AG04449 (cell line): ENCODE data around the gene USH2A.

Source experiments
- CTCF ChIA-PET: fragments of 350-600 bp; formaldehyde crosslinking; extraction: SDS; loops from one replicate; lab custom pipeline; 2021; ENCODE audit warnings: antibody characterized with exemption; lab: Yijun Ruan, JAX
- POLR2A ChIA-PET: fragments of 400-600, 350-600 bp; formaldehyde crosslinking; extraction: SDS; loops from one replicate; lab custom pipeline; 2020; ENCODE audit warnings: antibody characterized with exemption, inconsistent platforms; lab: Yijun Ruan, JAX
- DNase-seq: peaks from one replicate; pipeline ENCODE4 v3.0.0-alpha.2; 2010; ENCODE audit warnings: low read depth, low spot score
- H3K4me3 ChIP-seq: 2 replicates; pipeline ENCODE4 v1.5.1; 2011; ENCODE audit warnings: low read depth, mild to moderate bottlenecking, control low read depth, low read length
- CTCF ChIP-seq: IDR thresholded peaks from one replicate; pipeline ENCODE4 v1.5.1; 2011; ENCODE audit warnings: mild to moderate bottlenecking, moderate library complexity, low read length, control low read depth, inconsistent platforms; ENCODE audit not compliant: insufficient read depth; ENCODE audit errors: missing control alignments

USH2A gene

DNA sequence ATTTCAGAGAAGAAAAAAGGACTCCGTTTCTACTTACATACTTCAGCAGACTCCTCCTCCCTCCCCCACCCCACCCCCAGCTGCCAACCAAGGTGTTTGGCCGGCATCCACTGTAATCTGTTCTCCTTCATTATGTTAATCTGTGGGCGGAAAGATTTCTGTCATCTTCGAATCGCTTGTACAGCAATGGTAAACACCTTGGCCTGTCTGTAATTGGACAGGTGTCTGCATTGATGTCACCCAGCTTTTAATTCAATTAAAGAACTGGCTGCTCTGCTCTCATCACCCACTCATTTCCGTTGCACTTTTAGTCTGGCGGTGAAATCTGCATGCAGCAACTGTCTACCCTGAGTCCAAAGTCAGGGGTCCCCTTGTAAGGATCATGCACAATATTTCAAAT lies 368.6 kb downstream of the USH2A start:
- CTCF ChIA-PET = no interaction called here
- DNase-seq = no peak
- no peak for TF ChIP-seq CTCF
- no peak overlapping the region for H3K4me3 ChIP-seq
- POLR2A ChIA-PET = no interaction called here

GRCh38 chr1:216051071-216051470 lies 372.2 kb downstream of the USH2A start:
- ChIA-PET POLR2A (no interaction called here), CTCF (interaction anchor here (1.1 kb wide), 1 partner anchor 59 kb away, joined by 3 read pairs; no protein-coding TSS in a partner anchor)
- no peak for DNase-seq
- no peak for TF ChIP-seq CTCF
- H3K4me3 ChIP-seq = no peak overlapping the region

- ChIA-PET POLR2A (no interaction called here), CTCF (no interaction called here)
- DNase-seq = no peak
- H3K4me3 ChIP-seq = no peak overlapping the region
- no peak for TF ChIP-seq CTCF
These were observed 373.4 kb downstream of the USH2A start for GRCh38 chr1:216049741-216050430.

DNA sequence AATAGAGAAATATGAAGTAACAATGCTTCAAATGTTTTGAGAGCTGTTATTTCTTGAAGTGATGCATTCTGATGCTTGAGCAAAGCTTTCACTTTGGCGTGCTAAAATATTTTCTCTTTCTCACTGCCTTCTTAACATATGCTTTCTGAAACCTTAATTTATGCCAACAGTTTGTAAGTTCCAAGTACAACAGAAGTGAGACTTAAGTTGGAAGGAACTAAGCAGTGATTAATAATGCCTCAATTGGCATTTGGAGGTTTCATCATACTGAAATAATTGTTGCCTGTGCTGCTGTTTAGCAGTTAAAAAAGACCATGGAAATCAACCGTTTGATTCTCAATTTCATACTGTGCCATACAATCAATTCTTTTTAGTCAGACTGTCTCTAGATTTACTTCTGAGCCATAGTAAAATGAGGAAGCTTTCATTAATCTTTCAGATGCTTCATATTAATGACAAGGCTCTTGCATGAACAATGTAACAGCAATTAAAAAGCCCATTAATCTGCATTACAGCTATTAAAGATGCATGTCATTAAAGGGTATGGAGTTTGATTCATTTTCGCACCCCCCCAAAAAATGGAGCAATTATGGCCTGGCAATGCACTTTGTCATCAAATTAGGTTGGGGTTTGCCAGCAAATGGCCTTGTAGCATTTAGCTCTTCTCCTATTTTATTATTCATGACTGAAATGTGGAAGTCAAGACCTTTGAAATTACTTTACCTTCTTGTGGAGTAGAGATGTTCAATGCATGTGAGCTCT lies 375.3 kb downstream of the USH2A start:
- H3K4me3 ChIP-seq = no peak overlapping the region
- no peak for TF ChIP-seq CTCF
- ChIA-PET POLR2A (no interaction called here), CTCF (no interaction called here)
- no peak for DNase-seq

DNA sequence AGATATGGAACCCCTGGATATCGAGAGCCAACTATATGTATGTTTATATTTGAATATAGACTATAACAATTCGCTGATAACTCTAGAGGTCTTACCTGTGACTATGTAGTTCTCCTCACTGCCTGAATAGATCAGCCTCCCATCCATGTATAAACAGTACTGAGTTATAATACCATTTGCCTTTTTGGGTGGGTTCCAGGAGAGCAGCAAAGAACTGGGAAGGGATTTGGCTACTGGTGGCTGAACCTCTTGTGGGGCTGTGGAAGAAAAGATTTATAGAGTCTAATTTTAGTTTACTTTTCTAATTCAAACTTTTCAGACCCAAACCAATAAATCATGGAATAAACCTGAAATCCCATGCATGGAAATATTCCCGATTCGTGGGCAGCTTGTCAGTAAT lies 376.9 kb downstream of the USH2A start:
- no peak for DNase-seq
- ChIA-PET POLR2A (no interaction called here), CTCF (no interaction called here)
- TF ChIP-seq CTCF = no peak
- H3K4me3 ChIP-seq = no peak overlapping the region

- H3K4me3 ChIP-seq = no peak overlapping the region
- DNase-seq = peak; percentile 97
- ChIA-PET CTCF (no interaction called here), POLR2A (no interaction called here)
- no peak for TF ChIP-seq CTCF
These were observed 377.8 kb downstream of the USH2A start for GRCh38 chr1:216045400-216045799.
